ENCODE measurements around the gene TBCD. TPM values are rescaled to one million over a fixed set of nuclear protein-coding genes. Genes with fewer than 3 reads are reported as not detected.
A peak's percentile ranks its signal among the peaks of the same experiment; 100 is the strongest.

Gene TBCD
- total RNA-seq, 3 donors from 2014 or later, result 41.3 to 76.0 (median 55.4) TPM

GRCh38 chr17:82704886-82705285 lies 47.0 kb upstream of the TBCD start:
- TF ChIP-seq, protein P1, sequence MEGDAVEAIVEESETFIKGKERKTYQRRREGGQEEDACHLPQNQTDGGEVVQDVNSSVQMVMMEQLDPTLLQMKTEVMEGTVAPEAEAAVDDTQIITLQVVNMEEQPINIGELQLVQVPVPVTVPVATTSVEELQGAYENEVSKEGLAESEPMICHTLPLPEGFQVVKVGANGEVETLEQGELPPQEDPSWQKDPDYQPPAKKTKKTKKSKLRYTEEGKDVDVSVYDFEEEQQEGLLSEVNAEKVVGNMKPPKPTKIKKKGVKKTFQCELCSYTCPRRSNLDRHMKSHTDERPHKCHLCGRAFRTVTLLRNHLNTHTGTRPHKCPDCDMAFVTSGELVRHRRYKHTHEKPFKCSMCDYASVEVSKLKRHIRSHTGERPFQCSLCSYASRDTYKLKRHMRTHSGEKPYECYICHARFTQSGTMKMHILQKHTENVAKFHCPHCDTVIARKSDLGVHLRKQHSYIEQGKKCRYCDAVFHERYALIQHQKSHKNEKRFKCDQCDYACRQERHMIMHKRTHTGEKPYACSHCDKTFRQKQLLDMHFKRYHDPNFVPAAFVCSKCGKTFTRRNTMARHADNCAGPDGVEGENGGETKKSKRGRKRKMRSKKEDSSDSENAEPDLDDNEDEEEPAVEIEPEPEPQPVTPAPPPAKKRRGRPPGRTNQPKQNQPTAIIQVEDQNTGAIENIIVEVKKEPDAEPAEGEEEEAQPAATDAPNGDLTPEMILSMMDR (IDR thresholded peaks at IDR 0.05), result no peak
- H3K9me3 ChIP-seq, result no peaks in the 10 kb centered on the region
- peaks cover 28% of the 10 kb centered on the region for H3K4me1 ChIP-seq (ENCODE audit: low read depth)
- ATAC-seq, result no peak
- peak in 1 of 3 donors; percentile 55 for DNase-seq
- no peak overlapping the region for H3K4me3 ChIP-seq
- intact Hi-C loops (cut with DNase I, micrococcal nuclease), result loop anchor here in 1 of 2 donors (2.0 kb wide), 1 partner anchor 50 kb away; no protein-coding TSS in a partner anchor
- no peaks in the 10 kb centered on the region for H3K36me3 ChIP-seq (ENCODE audit: low read depth)

DNA sequence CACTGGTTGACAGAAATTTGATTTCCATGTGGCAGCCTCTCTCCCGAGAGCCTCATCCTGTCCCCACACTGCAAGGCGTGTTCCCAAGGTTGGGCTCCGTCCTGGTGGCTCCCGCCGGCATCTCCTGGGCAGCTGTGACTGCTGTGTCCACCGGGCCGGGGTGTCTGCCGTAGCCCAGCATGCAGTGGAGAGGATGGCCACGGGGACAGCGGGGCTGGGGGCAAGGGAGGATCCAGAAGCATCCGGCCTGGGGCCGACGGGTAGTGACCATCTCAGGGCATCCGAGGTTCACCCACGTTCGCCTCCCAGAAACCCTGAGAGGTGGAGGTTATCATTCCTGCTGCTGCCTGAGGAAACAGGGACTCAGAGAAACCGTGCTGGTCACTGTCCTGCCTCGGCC lies 46.1 kb upstream of the TBCD start:
- DNase-seq, result peak in 1 of 3 donors; percentile 37
- intact Hi-C loops (cut with DNase I, micrococcal nuclease), result loop anchor here in 1 of 2 donors (2.0 kb wide), 1 partner anchor 51 kb away; no protein-coding TSS in a partner anchor
- no peak for ATAC-seq
- Histone ChIP-seq H3K9me3 (no peaks in the 10 kb centered on the region), H3K4me3 (no peak overlapping the region), H3K4me1 (ENCODE audit: low read depth) (peaks cover 31% of the 10 kb centered on the region), H3K36me3 (ENCODE audit: low read depth) (no peaks in the 10 kb centered on the region)
- TF ChIP-seq, protein P1 (IDR thresholded peaks at IDR 0.05), result no peak

GRCh38 chr17:82709024-82709675 lies 42.7 kb upstream of the TBCD start:
- DNase-seq (peak in 1 of 3 donors; percentile 55), ATAC-seq (peak; percentile 54)
- H3K4me3 ChIP-seq, result no peak overlapping the region
- no peaks in the 10 kb centered on the region for H3K36me3 ChIP-seq (ENCODE audit: low read depth)
- intact Hi-C loops (cut with DNase I, micrococcal nuclease), result no loop called here
- no peaks in the 10 kb centered on the region for H3K9me3 ChIP-seq
- H3K4me1 ChIP-seq (ENCODE audit: low read depth), result peaks cover 9% of the 10 kb centered on the region
- TF ChIP-seq, protein P1 (IDR thresholded peaks at IDR 0.05), result no peak

GRCh38 chr17:82709676-82710498 lies 42.0 kb upstream of the TBCD start:
- no peak overlapping the region for H3K4me3 ChIP-seq
- no peak for ATAC-seq
- no peaks in the 10 kb centered on the region for H3K36me3 ChIP-seq (ENCODE audit: low read depth)
- no peaks in the 10 kb centered on the region for H3K9me3 ChIP-seq
- peaks cover 3% of the 10 kb centered on the region for H3K4me1 ChIP-seq (ENCODE audit: low read depth)
- TF ChIP-seq, protein P1 (IDR thresholded peaks at IDR 0.05), result no peak
- intact Hi-C loops (cut with DNase I, micrococcal nuclease), result no loop called here
- DNase-seq, result peak in 1 of 3 donors; percentile 41

DNA sequence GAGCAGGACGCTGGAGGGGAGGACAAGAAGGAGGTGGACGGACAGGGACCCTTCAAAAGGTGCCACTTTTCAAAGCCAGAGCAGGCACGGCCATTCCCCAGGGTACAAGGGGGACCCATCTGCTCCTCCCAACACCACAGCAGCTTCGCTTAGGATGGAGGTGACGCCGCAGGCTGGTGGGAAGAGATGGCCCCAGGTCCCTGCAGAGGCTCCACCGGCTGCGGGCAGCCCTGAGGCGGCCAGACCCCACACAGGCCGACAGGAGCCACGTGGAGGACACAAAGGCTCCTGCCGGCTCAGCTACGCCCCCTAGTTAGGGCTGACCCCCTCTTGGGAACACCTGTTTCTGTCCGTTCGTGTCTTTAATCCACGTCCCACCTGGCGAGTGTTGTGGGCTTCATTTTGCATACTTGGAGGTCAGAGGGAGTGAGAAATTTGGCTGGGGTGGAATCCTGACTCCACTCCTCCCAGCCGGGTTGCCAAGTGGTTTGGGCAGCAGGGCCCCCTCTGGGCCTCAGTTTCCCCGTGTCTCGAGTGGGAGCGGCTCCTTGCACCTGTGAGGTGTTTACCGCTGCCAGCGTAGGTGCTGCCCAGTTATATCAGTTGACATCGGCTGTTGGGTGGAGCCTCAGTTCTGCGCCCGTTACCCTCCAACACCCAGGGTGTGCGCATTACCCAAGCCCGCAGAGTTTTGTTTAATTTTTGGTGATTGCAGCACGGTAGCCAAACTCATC lies 41.2 kb upstream of the TBCD start:
- no peaks in the 10 kb centered on the region for H3K9me3 ChIP-seq
- ATAC-seq (no peak), DNase-seq (no peak)
- no peak overlapping the region for H3K4me3 ChIP-seq
- no peaks in the 10 kb centered on the region for H3K36me3 ChIP-seq (ENCODE audit: low read depth)
- H3K4me1 ChIP-seq (ENCODE audit: low read depth), result peaks cover 3% of the 10 kb centered on the region
- TF ChIP-seq, protein P1 (IDR thresholded peaks at IDR 0.05), result no peak
- intact Hi-C loops (cut with DNase I, micrococcal nuclease), result no loop called here

Measured in mucosa of descending colon (tissue), 3 donors.